Posterior cingulate gyrus (tissue), 11 donors: Measurements from ENCODE around the gene PPM1B.
"Not testable (repeated sequence)": the region's sequence is repeated elsewhere in the genome, so short reads cannot be mapped to it uniquely, and the experiment has no call there.

Experiments used
- DNase-seq, 10 donors: peaks; one replicate each; pipeline versions ENCODE4 v3.0.0 to v3.0.0-alpha.2; 2020 to 2021; ENCODE audit warnings: mixed read lengths in 3 of 10
- intact Hi-C: fragments of 100-400 bp; cut with DNase I; formaldehyde crosslinking; loops from one replicate; pipeline ENCODE4 v1.15.1; 2023

The PPM1B gene

DNA sequence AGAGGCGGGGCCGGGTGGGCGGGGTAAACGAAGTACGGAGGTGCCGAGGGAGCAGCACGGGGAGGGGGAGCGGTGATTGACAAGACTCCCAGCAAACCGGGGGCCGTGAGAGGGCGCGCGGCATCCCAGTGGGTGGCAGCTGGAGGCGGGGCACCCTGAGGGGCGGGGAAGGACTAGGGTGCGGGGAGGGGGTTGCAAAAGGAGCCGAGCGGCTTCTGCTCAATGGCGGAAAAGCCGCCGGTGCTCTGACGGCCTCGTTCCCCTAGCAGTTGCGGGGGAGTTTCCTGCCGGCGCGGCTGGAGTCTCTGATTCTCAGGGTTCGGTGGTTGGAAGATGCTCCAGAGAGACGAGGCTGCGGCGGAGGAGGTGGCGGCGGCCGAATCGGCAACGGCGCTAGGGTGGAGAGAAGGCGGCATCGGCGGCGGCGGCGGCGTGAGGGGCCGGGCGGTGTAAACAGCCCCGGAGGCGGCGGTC lies at the start of gene PPM1B:
PPM1B (plus strand) TSS at position 195 of the 474 bp plus-strand sequence. CDS start 32,325 bp downstream, outside the sequence.
- peak; percentile 99 to 100 (median 100) for DNase-seq

DNA sequence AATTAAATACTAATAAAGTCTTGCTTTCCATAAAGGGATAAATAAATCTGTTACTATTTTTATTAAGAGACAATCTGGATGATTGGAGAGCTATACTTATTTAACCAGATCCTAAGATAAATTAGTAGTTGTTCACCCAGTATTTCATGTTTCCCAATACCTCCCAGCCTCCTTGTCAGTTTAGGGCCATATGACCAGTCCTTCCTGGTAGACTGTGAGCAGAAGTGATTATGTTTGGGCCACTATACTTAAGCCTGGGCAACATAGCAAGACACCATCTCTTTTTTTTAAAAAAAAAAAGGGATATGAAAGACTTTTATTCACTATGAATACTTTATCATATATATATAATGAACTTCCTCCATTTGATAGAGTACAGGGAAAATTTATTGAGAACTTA lies 48.8 kb upstream of the PPM1B start:
- intact Hi-C loops = no loop called here
- DNase-seq = no peak

More for the DNA sequence above, at the start of gene PPM1B:
- intact Hi-C loops = loop anchor here (2.0 to 5.0 kb wide), 2 partner anchors 74 to 194 kb away; partner anchors contain the start of genes CAMKMT and PREPL

DNA sequence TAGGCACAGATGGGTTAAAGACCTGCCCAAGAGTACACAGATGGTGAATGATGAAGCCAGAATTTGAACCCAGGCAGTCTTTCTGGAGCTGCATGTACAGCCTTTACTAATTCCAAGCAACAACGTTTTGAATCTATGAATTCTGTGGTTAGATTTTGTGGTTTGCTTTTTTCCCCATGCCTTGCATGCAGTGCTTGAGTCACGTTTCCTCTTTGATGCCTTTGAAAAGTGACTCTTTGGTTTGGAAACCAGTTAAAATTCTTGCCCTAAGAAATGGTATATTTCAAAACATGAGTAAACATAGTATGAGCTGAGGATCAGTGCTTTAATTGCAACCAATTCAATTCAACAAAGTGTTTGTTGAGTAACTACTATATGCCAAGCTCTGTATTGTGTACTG lies 48.2 kb upstream of the PPM1B start:
- intact Hi-C loops = no loop called here
- no peak for DNase-seq

DNA sequence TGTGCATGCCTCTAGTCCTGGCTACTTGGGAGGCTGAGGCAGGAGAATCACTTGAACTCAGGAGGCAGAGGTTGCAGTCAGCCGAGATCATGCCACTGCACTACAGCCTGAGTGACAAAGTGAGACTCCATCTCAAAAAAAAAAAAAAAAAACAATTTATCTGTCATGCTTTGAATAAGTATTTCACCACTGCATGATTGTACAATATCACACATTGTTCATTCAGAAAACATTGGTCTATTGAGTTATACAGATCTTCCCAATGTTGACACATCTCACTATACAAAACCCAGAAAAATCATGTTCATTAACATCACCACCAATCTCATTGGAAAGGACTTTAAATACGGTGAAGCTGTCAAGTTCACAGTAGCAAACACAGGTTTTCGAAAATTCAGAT lies 46.8 kb upstream of the PPM1B start:
- no peak for DNase-seq
- intact Hi-C loops = no loop called here

DNA sequence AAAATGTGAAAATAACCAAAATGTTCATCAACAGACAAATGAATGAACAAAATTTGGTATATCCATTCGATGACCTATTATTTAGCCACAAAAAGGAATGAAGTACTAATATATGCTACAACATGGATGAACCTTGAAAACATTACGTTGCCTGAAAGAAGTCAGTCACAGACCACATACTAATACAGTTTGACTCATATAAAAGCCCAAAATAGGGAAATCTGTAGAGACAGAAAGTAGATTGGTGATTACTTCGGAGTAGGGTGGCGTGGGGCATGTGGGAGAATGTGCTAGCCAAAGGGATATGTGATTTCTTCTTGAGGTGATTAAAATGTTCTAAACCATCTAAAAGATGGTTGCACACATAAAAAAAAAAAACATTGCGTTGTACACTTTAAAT lies 44.2 kb upstream of the PPM1B start:
- DNase-seq = no peak
- intact Hi-C loops = no loop called here

DNA sequence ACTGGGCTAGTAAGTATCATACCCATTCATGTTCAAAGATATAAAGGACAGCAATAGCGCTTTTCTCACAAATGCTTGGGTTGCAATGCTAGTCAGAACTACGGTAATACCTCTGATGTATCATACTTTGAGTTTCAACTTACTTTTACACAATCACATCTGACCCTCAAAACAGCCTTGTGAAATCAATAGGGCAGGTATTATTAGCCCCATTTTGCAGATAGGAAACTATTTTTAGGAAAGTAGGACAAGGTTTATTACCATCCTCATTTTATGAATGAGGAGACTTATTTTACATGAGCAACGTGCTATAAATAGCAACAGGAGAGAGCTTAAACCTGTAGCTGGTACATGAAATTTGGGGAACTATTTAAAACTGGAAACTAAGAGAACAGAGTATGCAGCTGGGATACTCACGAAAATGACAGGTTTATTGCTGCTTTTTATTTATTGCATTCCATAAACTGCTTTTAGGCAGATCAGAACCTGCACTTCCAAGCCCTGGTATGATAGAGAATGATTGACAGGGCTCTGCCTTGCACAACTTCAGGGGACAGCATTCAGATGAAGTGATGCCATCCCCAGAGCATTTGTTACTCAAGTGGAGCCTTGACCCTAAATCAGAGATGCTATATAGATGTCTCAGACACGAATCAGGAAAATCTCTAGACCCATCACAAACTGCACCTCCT lies 42.4 kb upstream of the PPM1B start:
- DNase-seq = no peak
- intact Hi-C loops = no loop called here

DNA sequence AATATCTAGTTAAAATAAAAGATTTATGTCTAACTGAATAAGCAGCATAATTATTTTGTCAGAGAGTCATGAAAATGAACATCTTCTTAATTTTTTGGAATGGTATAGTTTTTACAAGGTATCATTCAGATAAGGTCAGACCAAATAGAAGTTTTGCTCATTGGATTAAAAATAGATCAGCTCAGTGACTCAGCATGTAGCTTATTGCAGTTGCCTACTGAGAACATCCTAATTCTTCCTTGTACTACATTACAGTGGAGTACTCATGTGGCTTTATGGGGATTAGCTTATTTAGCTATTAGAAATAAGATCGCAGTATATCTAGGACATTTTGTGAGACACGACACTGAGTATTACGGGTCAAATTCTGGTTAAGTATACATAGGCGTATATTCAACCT lies 38.2 kb upstream of the PPM1B start:
- DNase-seq = no peak
- intact Hi-C loops = no loop called here

DNA sequence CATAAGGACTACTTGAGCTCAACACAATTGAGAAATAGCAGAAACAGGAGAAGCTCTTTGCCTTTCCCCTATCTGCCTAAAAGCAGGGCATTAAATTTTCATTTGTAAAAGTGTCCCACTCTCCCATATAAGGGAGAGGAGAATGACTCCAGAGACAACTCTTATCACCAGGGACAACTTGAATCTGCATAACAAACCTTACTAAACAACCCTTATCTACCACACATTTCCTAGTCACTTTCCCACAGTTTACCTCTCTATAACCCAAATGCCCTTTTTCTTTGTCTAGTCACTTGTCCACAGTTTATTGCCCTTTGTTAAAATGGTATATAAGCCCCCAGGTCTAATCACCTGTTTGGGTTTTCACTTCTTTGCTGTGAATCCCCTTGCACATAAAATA lies 37.5 kb upstream of the PPM1B start:
- DNase-seq = no peak
- intact Hi-C loops = no loop called here

DNA sequence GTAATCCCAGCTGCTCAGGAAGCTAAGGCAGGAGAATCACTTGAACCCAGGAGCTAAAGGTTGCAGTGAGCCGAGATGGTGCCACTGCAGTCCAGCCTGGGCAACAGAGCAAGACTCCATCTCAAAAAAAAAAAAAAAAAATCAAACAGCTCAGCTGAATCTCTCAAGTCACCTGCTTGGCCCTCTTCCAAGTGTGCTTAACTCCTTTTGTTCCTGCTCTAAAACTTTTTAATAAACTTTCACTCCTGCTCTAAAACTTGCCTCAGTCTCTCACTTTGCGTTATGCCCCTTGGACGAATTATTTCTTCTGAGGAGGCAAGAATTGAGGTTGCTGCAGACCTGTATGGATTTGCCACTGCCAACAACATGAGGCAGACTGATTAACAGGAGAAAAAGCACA lies 35.1 kb upstream of the PPM1B start:
- intact Hi-C loops, DNase-seq: not testable (repeated sequence)

DNA sequence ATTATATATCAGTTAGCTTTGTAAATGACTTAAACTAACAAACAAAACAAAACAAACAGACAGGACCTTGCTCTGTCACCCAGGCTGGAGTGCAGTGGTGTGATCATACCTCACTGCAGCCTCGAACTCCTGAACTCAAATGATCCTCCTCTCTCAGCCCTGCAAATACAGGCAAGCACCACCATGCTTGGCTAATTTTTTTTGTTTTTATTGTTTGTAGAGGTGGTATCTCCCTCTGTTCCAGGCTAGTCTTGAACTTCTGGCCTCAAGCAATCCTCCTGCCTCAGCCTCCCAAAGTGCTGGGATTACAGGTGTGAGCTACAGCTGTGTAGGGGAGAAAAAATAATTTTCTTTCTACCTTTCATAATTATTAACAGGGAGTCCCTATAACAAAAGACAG lies 33.8 kb upstream of the PPM1B start:
- DNase-seq = no peak
- intact Hi-C loops = no loop called here

DNA sequence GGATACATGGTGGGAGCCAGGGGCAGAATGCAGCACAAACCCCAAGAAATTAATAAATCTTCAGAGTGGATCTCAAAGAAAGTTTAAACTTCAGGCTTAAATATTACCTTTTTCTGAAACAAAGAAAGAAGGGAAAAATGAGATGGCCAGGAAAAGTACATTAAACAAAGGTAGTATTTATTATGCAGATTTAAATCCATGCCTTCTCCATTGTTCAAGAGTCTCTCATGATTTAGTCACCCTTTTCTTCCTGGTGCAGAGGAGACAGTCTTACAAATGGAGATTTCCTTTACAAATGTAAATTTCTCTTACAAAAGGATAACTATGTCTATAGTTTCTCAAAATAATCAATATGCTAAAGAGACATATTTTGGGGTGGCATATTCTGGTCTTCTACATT lies 33.4 kb upstream of the PPM1B start:
- intact Hi-C loops = no loop called here
- DNase-seq = no peak

DNA sequence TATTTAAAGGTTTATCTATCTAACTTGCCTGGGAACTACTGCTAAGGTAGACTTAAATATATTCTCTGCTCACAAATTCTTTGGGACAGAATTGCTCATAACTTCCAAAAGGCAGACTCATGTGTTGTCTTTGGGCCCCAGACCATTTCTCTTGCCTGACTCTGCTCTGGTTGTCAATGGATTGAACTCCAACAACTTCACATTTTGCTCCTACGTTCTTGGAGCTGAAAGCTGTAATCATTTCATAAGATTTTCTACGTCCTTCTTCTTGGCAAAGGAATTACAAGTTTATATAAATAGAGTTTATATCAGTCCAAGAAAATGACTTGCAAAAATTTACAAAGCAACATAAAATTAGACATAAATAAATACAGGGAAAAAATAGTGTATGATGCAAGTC lies 32.9 kb upstream of the PPM1B start:
- intact Hi-C loops = no loop called here
- DNase-seq = no peak

DNA sequence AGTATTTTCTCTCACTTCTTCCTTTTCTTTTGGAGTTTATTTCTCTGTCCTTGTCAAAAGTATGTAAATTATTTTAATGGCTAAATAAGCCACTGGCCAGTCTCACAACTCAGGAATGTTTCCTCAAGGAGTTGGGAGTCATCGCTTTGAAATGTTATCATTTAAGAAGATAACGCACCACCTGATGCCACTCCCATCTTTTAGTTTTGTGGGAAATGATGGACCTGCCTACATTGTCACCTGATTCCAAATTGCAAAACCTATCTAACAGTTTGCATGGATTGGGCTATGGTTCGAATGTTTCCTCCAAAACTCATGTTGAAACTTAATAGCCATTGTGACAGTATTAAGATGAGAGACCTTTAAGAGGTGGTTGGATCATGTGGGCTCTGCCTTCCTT lies 32.4 kb upstream of the PPM1B start:
- no peak for DNase-seq
- intact Hi-C loops = no loop called here

DNA sequence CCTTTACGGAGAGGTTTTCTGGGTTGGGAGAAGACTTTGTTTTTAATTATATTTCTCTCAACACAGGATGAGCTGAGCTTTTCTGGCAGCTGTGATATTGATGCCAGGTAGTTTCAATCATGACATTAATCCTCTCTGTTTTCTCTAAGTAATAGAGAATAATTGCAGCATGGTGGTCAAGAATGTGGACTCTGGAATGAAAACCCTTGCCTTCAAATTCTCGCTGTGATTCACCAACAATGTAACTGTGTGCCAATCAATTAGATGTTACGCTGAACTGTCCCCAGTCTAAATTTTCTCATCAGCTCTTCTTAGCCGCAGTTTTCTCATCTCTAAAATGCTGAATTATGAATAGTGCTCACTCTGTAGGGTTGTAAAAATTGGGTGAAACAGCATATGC lies 31.6 kb upstream of the PPM1B start:
- intact Hi-C loops = no loop called here
- DNase-seq = no peak

DNA sequence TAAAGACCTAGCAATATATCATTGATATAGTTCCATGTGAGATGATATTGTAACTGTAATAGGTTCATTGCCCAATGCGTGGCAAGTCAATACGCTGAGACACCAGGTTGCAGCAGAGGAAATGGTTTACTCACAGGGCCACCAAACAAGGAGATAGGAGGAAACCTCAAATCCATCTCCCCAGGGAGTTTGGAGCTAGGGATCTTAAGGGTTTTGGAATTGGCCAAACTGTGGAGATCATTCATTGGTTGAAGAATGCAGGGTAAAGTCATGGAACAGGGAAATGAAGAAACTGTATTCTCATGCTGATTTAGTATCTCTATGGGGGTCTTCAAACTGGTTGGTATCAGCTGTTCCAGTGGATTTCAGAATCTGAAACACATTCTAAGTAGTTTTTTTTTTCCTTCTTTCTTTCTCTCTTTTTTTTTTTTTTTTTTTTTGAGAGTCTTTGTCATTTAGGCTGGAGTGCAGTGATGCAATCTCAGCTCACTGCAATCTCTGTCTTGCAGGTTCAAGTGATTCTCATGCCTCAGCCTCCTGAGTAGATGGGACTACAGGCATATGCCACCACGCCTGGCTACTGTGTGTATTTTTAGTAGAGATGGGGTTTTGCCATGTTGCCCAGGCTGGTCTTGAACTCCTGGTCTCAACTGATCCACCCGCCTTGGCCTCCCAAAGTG lies 30.7 kb upstream of the PPM1B start:
- no peak for DNase-seq
- intact Hi-C loops = no loop called here

DNA sequence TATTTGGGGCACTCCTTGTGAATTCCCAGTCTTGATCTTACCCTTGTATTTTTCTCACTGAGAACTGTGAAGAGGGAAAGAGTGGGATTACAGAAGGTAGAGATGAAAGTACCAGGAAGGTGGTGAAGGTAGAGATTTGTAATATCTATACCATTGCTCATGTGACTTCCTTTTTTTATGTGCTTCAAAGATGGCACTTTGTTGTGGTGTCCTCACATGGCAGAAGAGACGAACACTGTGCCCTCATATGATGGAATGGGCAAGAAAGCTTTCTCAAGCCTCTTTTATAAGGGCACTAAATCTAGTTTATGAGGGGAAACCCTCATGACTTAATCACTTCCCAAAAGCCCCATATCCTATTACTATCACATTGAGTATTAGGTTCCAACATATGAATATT lies 28.9 kb upstream of the PPM1B start:
- DNase-seq = no peak
- intact Hi-C loops = no loop called here

DNA sequence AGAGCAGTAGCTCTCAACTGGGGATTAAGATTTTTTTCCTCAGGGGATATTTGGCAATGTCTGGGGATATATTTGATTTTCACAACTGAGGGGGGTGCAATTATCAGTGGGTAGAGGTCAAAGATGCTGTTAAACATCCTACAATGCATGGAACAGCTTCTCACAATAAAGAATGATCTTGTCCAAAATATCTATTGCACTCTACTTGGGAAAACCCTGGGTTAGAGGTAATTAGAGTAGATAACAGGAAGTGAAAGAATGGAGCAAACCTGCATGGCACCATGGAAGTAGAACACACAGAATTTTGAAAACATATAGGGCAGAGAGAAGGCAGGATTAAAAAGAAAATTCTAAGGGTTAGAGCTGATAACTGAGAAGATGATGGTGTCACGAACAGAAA lies 26.4 kb upstream of the PPM1B start:
- intact Hi-C loops = no loop called here
- DNase-seq = no peak

DNA sequence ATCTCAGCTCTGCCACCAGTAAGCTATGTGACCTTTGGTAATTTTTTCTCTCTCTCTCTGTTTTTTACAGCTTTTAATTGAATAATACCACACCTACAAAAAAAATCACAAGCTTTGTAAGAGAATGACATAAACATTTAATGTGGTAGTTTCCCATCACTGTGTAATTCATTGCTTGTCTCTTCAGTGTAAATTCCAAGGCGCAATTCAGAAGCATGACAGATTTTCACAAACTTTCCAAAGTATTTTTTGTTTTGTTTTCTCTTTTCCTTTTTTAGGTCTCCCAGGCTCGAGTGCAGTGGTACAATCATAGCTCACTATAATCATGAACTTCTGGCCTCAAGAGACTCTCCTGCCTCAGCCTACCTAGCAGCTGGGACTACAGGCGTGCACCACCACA lies 25.0 kb upstream of the PPM1B start:
- no peak for DNase-seq
- intact Hi-C loops = no loop called here

DNA sequence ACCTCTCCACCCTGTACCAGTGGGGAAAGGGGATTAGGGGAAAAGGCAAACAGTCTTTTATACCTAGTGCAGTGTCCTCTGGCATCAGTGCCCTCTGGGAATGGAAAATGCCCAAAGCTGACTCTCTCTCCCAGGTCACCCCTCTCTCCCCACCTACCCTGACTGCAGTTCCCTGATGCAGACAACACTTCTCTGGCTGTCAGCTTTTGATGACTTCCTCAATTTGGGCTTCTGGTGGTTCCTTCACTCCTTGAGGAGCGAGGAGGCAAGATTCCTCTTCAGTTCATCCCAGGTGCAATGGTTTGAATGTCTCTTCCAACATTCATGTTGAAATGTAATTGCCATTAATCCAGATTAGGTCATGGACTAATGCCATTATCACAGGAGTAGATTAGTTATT lies 19.7 kb upstream of the PPM1B start:
- intact Hi-C loops = no loop called here
- no peak for DNase-seq

DNA sequence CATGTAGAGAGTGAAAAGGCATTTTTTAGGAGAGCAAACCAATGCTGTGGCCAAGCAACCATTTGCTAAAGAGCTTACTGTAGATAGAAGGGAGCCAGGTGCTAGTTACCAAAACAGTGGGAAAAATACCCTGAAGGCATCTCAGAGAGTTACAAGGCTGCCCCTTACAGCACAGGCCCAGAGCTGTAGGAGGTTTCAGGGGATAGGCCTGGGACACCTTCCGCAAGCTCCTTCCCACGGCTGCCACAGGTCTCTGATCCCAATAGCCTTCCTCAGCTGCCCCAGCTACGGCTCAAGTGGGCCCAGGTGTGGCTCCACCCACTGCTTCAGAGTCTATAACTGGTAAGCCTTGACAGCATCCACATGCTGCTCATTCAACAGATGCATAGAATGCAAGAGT lies 18.2 kb upstream of the PPM1B start:
- intact Hi-C loops = no loop called here
- peak in 1 of 10 donors; percentile 38 for DNase-seq

DNA sequence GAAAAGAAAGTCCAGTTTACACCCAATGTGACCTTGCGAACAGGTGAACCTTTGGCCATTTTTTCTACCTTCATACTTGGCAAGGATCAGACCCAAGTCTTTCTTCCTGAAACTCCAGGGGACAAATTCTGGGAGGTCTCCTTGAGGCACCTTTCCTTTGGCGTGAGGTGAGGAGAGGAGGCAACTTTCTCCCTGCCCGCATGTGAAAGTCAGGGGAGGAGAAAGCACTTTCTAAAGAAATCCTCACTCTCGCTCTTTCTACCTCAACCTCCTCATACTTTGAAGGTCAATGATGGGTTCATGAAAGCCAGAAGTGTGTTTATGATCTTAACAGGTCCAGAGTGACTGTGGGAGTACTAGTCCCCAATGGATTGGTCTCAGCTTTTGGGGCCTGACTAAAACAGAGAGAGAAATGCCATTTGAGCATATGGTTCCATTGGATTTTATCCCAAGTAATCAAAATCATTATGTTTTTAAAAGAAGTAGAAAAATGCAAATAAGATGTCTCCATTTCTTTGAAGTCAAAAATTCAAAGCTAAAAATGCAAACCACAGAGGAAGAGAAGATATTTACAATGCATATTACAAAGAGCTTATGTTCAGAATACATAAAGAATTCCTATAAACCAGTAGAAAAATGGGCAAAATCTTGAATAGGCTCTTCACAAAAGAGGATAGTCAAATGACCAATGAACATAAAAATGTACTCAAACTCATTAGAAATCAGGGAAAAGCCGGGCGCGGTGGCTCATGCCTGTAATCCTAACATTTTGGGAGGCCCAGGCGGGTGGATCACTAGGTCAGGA lies 15.6 kb upstream of the PPM1B start:
- intact Hi-C loops = no loop called here
- DNase-seq = no peak
